Body of pancreas (tissue), 4 donors: ENCODE data around the gene ZNF76. TPM values are rescaled to one million over a fixed set of nuclear protein-coding genes. Genes with fewer than 3 reads are reported as not detected.
A peak's percentile ranks its signal among the peaks of the same experiment; 100 is the strongest.

Experiments
- ATAC-seq: fragments of 150-250 bp; one replicate; pipeline ENCODE4 v1.9.1; 2016
- DNase-seq, 4 donors: peaks; one replicate each; pipeline ENCODE4 v3.0.0-alpha.2; 2019
- H3K27ac ChIP-seq, 4 donors: fragments of 200-600 bp; sonication (generic); 1 replicate in 3 of 4; 2 replicates in 1 of 4; pipeline versions ENCODE4 v1.5.1 to v1.6.1; 2016 to 2019; ENCODE audit warnings: mild to moderate bottlenecking in 1 of 4, mixed read lengths in 1 of 4, moderate library complexity in 1 of 4
- H3K27me3 ChIP-seq, 2 donors: fragments of 200-600 bp; sonication (generic); one replicate each; pipeline ENCODE4 v1.6.0; 2016; ENCODE audit warnings: mild to moderate bottlenecking in 1 of 2
- H3K36me3 ChIP-seq, 2 donors: fragments of 200-600 bp; sonication (generic); replicated peaks in 1 of 2; 2 replicates each; pipeline ENCODE4 v1.5.1; 2016; ENCODE audit warnings: low read depth in 2 of 2; ENCODE audit not compliant: insufficient read depth in 1 of 2
- H3K4me1 ChIP-seq: fragments of 200-600 bp; sonication (generic); one replicate; pipeline ENCODE4 v1.6.0; 2016
- H3K4me3 ChIP-seq, 2 donors: fragments of 200-600 bp; sonication (generic); 1 replicate in 1 of 2; 2 replicates in 1 of 2; pipeline ENCODE4 v1.5.1; 2016 to 2019
- H3K9me3 ChIP-seq, 3 donors: fragments of 200-600 bp; sonication (generic); 1 replicate in 2 of 3; 2 replicates in 1 of 3; pipeline ENCODE4 v1.5.1; 2016
- CTCF ChIP-seq, 7 experiments: fragments of 450-650 bp in 4 of 7; fragments of 200-600 bp in 3 of 7; sonication (generic) in 3 of 7; IDR thresholded peaks; one replicate each; pipeline ENCODE4 v1.5.1; 2016 to 2019; ENCODE audit warnings: antibody characterized with exemption in 7 of 7
- POLR2A ChIP-seq, 3 donors: fragments of 450-650 bp; IDR thresholded peaks; one replicate each; pipeline ENCODE4 v1.6.1; 2016; ENCODE audit warnings: antibody characterized with exemption in 3 of 3, mild to moderate bottlenecking in 2 of 3
- WGBS, 2 donors: methylation state at CpG; one replicate each; pipeline ENCODE4 v1.1.5; 2017; 5-methylcytosine and 5-hydroxymethylcytosine counted together
- intact Hi-C: fragments of 100-400 bp; cut with DNase I; formaldehyde crosslinking; loops from one replicate; pipeline ENCODE4 v1.15.1; 2023
- total RNA-seq, 2 donors: library from RNA; depleted of rRNA; stranded (reverse); fragments of >200 nt; gene quantifications; one replicate each; pipeline ENCODE4 v1.1.0, GENCODE V29; 2016

ZNF76 gene
- total RNA-seq, 2 donors from 2014 or later = 34.2 to 56.7 TPM

- Histone ChIP-seq H3K27ac (no peak overlapping the region), H3K27me3 (no peaks in the 10 kb centered on the region), H3K36me3 (no peaks in the 10 kb centered on the region), H3K4me3 (no peak overlapping the region), H3K4me1 (peaks cover 16% of the 10 kb centered on the region), H3K9me3 (no peaks in the 10 kb centered on the region)
- no peak for DNase-seq
- ATAC-seq = no peak
- WGBS, 2 donors = 79 to 86% methylated on average over 8 of the region's 8 CpGs
- no peak for TF ChIP-seq POLR2A (IDR thresholded peaks at IDR 0.05)
- no peak for TF ChIP-seq CTCF (IDR thresholded peaks at IDR 0.05)
- intact Hi-C loops = no loop called here
Measured at GRCh38 chr6:35267446-35267845, 7.9 kb downstream of the ZNF76 start.

GRCh38 chr6:35267897-35268296 lies 8.4 kb downstream of the ZNF76 start:
- no peak for ATAC-seq
- peaks cover 16% of the 10 kb centered on the region for H3K4me1 ChIP-seq
- H3K9me3 ChIP-seq = no peaks in the 10 kb centered on the region
- H3K27me3 ChIP-seq = no peaks in the 10 kb centered on the region
- 51 to 62% methylated on average over 2 of the region's 2 CpGs for WGBS, 2 donors
- H3K4me3 ChIP-seq = no peak overlapping the region
- peak overlapping the region in 3 of 4 donors; percentile 5 to 22 (median 7) for H3K27ac ChIP-seq
- TF ChIP-seq CTCF (IDR thresholded peaks at IDR 0.05) (no peak), POLR2A (IDR thresholded peaks at IDR 0.05) (no peak)
- no peaks in the 10 kb centered on the region for H3K36me3 ChIP-seq
- DNase-seq = no peak
- intact Hi-C loops = no loop called here

GRCh38 chr6:35272005-35272404 lies 12.5 kb downstream of the ZNF76 start:
- no peaks in the 10 kb centered on the region for H3K27me3 ChIP-seq
- TF ChIP-seq POLR2A (IDR thresholded peaks at IDR 0.05) = no peak
- TF ChIP-seq CTCF (IDR thresholded peaks at IDR 0.05) = no peak
- DNase-seq (no peak), ATAC-seq (no peak)
- no peak overlapping the region for H3K27ac ChIP-seq
- H3K4me1 ChIP-seq = no peaks in the 10 kb centered on the region
- intact Hi-C loops = no loop called here
- no peak overlapping the region for H3K4me3 ChIP-seq
- H3K9me3 ChIP-seq = no peaks in the 10 kb centered on the region
- 100% methylated on average over 2 of the region's 2 CpGs for WGBS, 2 donors
- no peaks in the 10 kb centered on the region for H3K36me3 ChIP-seq

- no peak overlapping the region for H3K4me3 ChIP-seq
- ATAC-seq = no peak
- H3K27me3 ChIP-seq = no peaks in the 10 kb centered on the region
- DNase-seq = no peak
- H3K4me1 ChIP-seq = no peaks in the 10 kb centered on the region
- 89 to 96% methylated on average over 4 of the region's 4 CpGs for WGBS, 2 donors
- intact Hi-C loops = no loop called here
- no peaks in the 10 kb centered on the region for H3K36me3 ChIP-seq
- H3K27ac ChIP-seq = no peak overlapping the region
- no peaks in the 10 kb centered on the region for H3K9me3 ChIP-seq
- TF ChIP-seq CTCF (IDR thresholded peaks at IDR 0.05) = no peak
- no peak for TF ChIP-seq POLR2A (IDR thresholded peaks at IDR 0.05)
Measured at GRCh38 chr6:35273822-35274559, 14.5 kb downstream of the ZNF76 start.

GRCh38 chr6:35275744-35276260 lies 16.3 kb downstream of the ZNF76 start:
- no peak overlapping the region for H3K27ac ChIP-seq
- H3K4me1 ChIP-seq = no peaks in the 10 kb centered on the region
- DNase-seq (no peak), ATAC-seq (no peak)
- H3K4me3 ChIP-seq = no peak overlapping the region
- TF ChIP-seq POLR2A (IDR thresholded peaks at IDR 0.05) (no peak), CTCF (IDR thresholded peaks at IDR 0.05) (no peak)
- no peaks in the 10 kb centered on the region for H3K36me3 ChIP-seq
- no peaks in the 10 kb centered on the region for H3K27me3 ChIP-seq
- 87% methylated on average over 4 of the region's 4 CpGs for WGBS, 2 donors
- no peaks in the 10 kb centered on the region for H3K9me3 ChIP-seq
- intact Hi-C loops = no loop called here
